IPS-20b (cell line): ENCODE data around the gene B3GNT5.

Experiments used
- H3K27ac ChIP-seq: one replicate; pipeline ENCODE4 v1.5.1; 2013; ENCODE audit warnings: low read length
- H3K27me3 ChIP-seq: 2 replicates; pipeline ENCODE4 v1.6.1; 2013; ENCODE audit warnings: mild to moderate bottlenecking, low read length, inconsistent platforms; ENCODE audit not compliant: insufficient read depth
- H3K36me3 ChIP-seq: 2 replicates; pipeline ENCODE4 v1.6.1; 2013; ENCODE audit warnings: low read depth, mild to moderate bottlenecking, inconsistent platforms, low read length, moderate library complexity; ENCODE audit not compliant: insufficient read depth
- H3K4me1 ChIP-seq: 2 replicates; pipeline ENCODE4 v1.6.1; 2013; ENCODE audit warnings: mild to moderate bottlenecking, control low read depth, inconsistent platforms, low read length, moderate library complexity; ENCODE audit not compliant: insufficient read depth
- H3K4me3 ChIP-seq: 2 replicates; pipeline ENCODE4 v1.5.1; 2013; ENCODE audit warnings: mild to moderate bottlenecking, low read length, inconsistent platforms
- H3K9ac ChIP-seq: 2 replicates; pipeline ENCODE4 v1.6.1; 2013; ENCODE audit warnings: low read depth, mild to moderate bottlenecking, inconsistent platforms, low read length, moderate library complexity
- H3K9me3 ChIP-seq: 2 replicates; pipeline ENCODE4 v1.6.1; 2013; ENCODE audit warnings: mild to moderate bottlenecking, low read depth, low read length, inconsistent platforms; ENCODE audit not compliant: insufficient read depth

B3GNT5 gene

DNA sequence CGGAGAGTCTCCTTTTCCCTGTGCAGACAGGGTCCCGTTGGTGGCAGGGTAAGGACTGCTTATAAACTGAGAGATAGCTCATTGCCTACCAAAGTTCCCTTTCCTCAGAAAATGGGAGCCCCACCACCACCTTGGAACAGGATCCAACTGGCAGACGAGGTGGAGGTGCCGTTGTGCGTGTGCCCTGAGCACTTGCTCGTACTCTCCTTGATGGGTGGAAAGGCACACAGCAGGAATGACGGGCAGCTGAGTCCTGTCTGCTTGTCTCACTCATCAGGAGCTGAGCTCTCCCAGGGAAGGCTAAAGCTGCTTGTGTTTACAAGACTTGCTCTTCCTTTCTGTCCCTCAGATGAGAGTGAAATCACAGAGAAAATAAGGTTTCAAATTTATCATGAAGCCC lies 60.7 kb downstream of the B3GNT5 start:
- Histone ChIP-seq H3K36me3 (peaks cover 15% of the 10 kb centered on the region), H3K9me3 (no peaks in the 10 kb centered on the region), H3K27me3 (no peaks in the 10 kb centered on the region), H3K9ac (no peak overlapping the region), H3K4me1 (no peaks in the 10 kb centered on the region), H3K4me3 (no peak overlapping the region), H3K27ac (no peak overlapping the region)

DNA sequence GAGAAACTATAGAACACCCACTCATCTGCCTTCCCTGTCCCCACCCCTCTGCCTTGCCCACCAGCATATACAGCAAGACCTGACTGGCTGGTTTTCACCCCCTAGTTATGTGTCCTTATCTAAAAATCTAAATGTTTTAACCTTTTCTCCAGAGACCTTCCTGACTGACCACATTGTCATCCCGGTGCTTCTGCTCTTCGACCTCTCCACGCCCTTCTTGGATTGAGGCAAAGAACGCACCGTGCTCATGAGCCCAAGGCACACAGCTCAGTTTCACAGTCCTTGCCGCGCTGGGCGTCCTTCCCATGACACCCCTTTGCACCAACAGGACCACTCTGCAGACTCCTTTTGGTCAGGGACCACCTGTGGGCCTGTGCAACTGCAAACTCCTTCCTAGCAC lies 62.7 kb downstream of the B3GNT5 start:
- no peaks in the 10 kb centered on the region for H3K27me3 ChIP-seq
- H3K36me3 ChIP-seq: peaks cover 8% of the 10 kb centered on the region; the same call in 1 of the 2 replicates
- no peak overlapping the region for H3K27ac ChIP-seq
- H3K9me3 ChIP-seq: no peaks in the 10 kb centered on the region
- H3K4me1 ChIP-seq: 0 out of 2 replicates have a peak, but pooled peaks cover 3% of the 10 kb centered on the region
- no peak overlapping the region for H3K4me3 ChIP-seq
- no peak overlapping the region for H3K9ac ChIP-seq

DNA sequence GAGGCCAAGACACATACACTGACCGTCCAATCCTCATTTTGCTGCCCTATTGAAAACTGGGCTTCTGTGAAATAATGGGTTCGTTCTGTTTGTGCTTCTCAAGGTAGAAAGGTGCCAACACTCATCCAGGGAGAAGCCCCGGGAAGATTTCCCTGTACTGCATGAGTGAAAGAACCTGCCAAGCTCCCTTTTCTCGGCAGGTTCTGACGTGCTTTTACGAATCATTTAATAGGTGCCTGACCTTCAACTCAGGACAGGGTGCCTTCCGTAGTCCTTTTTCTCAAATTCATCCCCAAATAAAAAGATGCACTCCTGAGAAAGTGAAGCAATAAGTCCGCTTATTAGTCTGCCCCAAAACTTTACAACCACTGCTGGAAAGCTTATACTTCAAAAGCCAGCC lies 64.2 kb downstream of the B3GNT5 start:
- H3K9ac ChIP-seq: no peak overlapping the region
- H3K36me3 ChIP-seq: peaks cover 4% of the 10 kb centered on the region; the same call in 1 of the 2 replicates
- no peaks in the 10 kb centered on the region for H3K9me3 ChIP-seq
- H3K4me3 ChIP-seq: no peak overlapping the region
- no peak overlapping the region for H3K27ac ChIP-seq
- 0 out of 2 replicates have a peak, but pooled peaks cover 3% of the 10 kb centered on the region for H3K4me1 ChIP-seq
- no peaks in the 10 kb centered on the region for H3K27me3 ChIP-seq

DNA sequence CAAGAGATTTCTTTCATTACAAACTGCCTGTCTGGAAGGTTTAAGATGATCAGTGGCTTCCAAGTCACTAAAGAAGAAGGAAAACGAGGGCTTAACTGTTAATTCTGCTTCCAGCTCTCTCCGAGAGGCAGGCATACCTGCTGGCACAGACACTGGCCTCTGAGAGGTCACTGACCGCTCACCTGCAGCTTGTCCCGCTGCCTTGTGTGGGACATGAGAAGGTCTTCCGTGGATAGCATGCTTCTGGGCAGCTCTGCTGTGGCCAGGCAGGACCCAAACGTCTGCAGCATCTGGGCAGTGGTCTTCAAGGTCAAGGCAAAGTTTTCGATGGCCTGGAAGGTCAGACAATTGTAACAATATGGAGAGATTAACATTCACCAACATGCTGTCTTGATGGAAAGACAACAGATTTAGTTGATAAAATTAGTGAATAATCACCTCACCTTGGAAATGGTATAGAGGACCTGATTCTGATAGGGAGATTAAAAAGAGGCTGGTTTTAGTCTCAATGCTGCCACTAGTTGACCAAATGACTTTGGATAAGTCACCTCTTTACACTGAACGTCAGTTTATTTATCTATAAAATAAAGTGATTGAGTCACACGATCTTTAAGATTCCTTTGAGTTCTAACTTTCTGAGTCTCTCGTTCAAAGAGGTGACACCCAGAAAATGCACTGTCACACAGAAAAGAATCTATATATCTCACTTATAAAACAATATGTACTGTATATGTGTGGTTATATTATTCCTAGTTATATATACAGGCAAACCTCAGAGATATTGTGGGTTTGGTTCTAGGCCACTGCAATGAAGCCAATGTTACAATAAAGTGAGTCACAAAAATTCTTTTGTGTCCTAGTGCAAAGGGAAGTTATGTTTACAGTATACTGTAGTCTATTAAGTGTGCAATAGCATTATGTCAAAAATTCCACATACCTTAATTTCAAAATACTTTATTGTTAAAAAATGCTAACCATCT lies 65.1 kb downstream of the B3GNT5 start:
- Histone ChIP-seq H3K27me3 (no peaks in the 10 kb centered on the region), H3K9me3 (no peaks in the 10 kb centered on the region), H3K4me3 (no peak overlapping the region), H3K27ac (no peak overlapping the region), H3K36me3 (peaks cover 4% of the 10 kb centered on the region; the same call in 1 of the 2 replicates), H3K9ac (no peak overlapping the region), H3K4me1 (0 out of 2 replicates have a peak, but pooled peaks cover 3% of the 10 kb centered on the region)

DNA sequence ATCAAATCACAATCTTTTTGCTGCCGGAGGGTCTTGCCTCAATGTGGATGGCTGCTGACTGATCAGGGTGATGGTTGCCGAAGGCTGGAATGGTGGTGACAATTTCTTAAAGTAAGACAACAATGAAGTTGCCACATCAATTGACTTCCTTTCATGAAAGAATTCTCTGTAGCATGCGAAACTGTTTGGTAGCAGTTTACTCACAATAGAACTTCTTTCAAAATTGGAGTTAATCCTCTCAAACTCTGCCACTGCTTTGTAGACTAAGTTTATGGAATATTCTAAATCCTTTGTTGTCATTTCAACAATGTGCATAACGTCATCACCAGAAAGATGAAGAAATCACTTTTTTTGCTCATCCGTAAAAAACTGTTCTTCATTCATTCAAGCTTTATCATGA lies 65.8 kb downstream of the B3GNT5 start:
- Histone ChIP-seq H3K27ac (no peak overlapping the region), H3K36me3 (peaks cover 4% of the 10 kb centered on the region; the same call in 1 of the 2 replicates), H3K27me3 (no peaks in the 10 kb centered on the region), H3K4me1 (0 out of 2 replicates have a peak, but pooled peaks cover 3% of the 10 kb centered on the region), H3K9ac (no peak overlapping the region), H3K9me3 (no peaks in the 10 kb centered on the region), H3K4me3 (no peak overlapping the region)

DNA sequence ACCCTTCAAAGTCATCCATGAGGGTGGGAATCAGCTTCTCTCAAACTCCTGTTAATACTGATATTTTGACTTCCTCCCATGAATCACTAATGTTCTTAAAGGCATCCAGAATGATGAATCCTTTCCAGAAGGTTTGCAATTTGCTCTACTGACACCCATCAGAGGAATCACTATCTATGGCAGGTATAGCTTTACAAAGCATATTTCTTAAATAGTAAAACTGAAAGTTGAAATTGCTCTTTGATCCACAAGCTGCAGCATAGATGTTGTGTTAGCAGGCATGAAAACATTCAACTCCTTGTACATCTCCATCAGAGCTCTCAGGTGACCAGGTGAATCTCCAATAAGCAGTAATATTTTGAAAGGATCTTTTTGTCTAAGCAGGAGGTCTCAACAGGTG lies 66.3 kb downstream of the B3GNT5 start:
- Histone ChIP-seq H3K27ac (no peak overlapping the region), H3K27me3 (no peaks in the 10 kb centered on the region), H3K36me3 (peaks cover 4% of the 10 kb centered on the region; the same call in 1 of the 2 replicates), H3K9me3 (no peaks in the 10 kb centered on the region), H3K9ac (no peak overlapping the region), H3K4me1 (0 out of 2 replicates have a peak, but pooled peaks cover 3% of the 10 kb centered on the region), H3K4me3 (no peak overlapping the region)
